ENCODE data around the gene LAS1L. TPM values are rescaled to one million over a fixed set of nuclear protein-coding genes. Genes with fewer than 3 reads are reported as not detected.

LAS1L gene
- total RNA-seq, 1 experiment from 2014 or later, result 72.9 TPM

DNA sequence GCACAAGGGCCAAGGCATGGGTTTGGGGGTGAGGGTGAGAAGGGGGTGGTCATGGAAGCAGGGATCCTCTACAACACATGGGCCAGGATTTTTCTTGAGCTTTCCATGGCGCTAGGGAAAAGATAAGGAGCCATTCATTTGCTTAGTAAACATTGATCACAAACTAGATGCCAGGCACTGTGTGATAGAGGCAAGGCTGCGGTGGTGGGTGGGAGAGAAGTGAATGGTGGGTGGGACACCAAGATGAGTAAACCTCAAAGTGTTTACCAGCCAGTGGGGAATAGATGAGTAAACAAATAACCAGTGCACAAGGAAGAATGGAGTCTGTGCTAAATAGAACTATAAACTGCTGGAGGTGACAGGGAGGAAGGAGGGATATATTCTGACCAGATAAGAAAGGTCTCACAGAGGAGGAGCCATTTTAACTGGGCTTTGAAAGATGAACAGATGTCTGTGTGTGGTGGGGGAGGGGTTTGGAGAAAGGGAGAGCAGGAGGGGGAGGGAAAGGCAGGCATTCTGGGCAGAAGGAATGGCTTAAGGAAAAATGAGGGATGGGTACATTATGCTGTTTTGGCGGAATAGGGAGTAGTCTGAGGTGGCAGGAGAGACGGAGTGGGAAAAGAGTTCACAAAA is 48.0 kb upstream of the LAS1L start:
- no peak overlapping the region for H2BK20ac ChIP-seq (ENCODE audit: low read depth, low read length, poor library complexity, severe bottlenecking)
- no peaks in the 10 kb centered on the region for H3K27me3 ChIP-seq (ENCODE audit: insufficient read depth, low read length)
- no peaks in the 10 kb centered on the region for H3K23me2 ChIP-seq (ENCODE audit: insufficient read length, low read depth, low read length, poor library complexity, severe bottlenecking)
- no peak overlapping the region for H3K9ac ChIP-seq (ENCODE audit: extremely low read depth, insufficient read length, low read length)
- H2BK120ac ChIP-seq (ENCODE audit: low read depth, low read length, poor library complexity, severe bottlenecking), result no peak overlapping the region
- no peak overlapping the region for H2AFZ ChIP-seq (ENCODE audit: low read length)
- H3K4ac ChIP-seq (ENCODE audit: low read depth, low read length), result no peak overlapping the region
- Mint-ChIP-seq H3K36me3 (ENCODE audit: insufficient read depth in 1 of 3, low read depth in 3 of 3) (peaks cover 0 to 5% (median 1%) of the 10 kb centered on the region in 3 experiments; a peak in 3 of 7 replicates), H3K9me3 (peaks cover 48 to 70% of the 10 kb centered on the region in 2 experiments), H3K27me3 (ENCODE audit: low read depth) (peaks cover 1% of the 10 kb centered on the region; the same call in 1 of the 2 replicates), H3K27ac (no peak overlapping the region; a peak in 1 of 7 replicates), H3K4me1 (peaks cover 17 to 28% of the 10 kb centered on the region in 2 experiments), H3K4me3 (no peak overlapping the region)
- H4K91ac ChIP-seq (ENCODE audit: insufficient read length, low read depth, low read length), result no peak overlapping the region
- H3K14ac ChIP-seq (ENCODE audit: insufficient read depth, low read length), result no peak overlapping the region
- H3K23ac ChIP-seq (ENCODE audit: insufficient read length, low read depth, low read length), result no peak overlapping the region
- no peak overlapping the region for H3K4me2 ChIP-seq (ENCODE audit: insufficient read depth, insufficient read length, low read length)
- H3K9me3 ChIP-seq (ENCODE audit: control insufficient read depth, low read depth, low read length), result peaks cover 34% of the 10 kb centered on the region
- H2BK15ac ChIP-seq (ENCODE audit: low read depth, low read length), result no peak overlapping the region
- H2AK5ac ChIP-seq (ENCODE audit: insufficient read length, low read length), result no peak overlapping the region
- H3K18ac ChIP-seq (ENCODE audit: insufficient read length, low read depth, low read length), result no peak overlapping the region
- H3K27ac ChIP-seq (ENCODE audit: insufficient read length, low read depth, low read length), result no peak overlapping the region
- no peak overlapping the region for H4K8ac ChIP-seq (replicated peaks; ENCODE audit: insufficient read length, low read depth, low read length)
- no peak overlapping the region for H2BK12ac ChIP-seq (ENCODE audit: insufficient read length, low read depth, low read length)
- H3K4me1 ChIP-seq (ENCODE audit: insufficient read depth, low read length), result no peaks in the 10 kb centered on the region
- H3K79me1 ChIP-seq (ENCODE audit: insufficient read depth, low read depth, low read length, poor library complexity, severe bottlenecking), result no peaks in the 10 kb centered on the region
- DNase-seq, result no peak
- TF ChIP-seq CTCF (conservative IDR thresholded peaks at IDR 0.05), result no peak
- WGBS (ENCODE audit: extremely low coverage, insufficient read length, low lambda C conversion rate), result no CpG with 5 or more reads among the region's 4 CpGs
- no peak overlapping the region for H3K56ac ChIP-seq (ENCODE audit: insufficient read length, low read depth, low read length)
- no peaks in the 10 kb centered on the region for H4K20me1 ChIP-seq (ENCODE audit: control insufficient read depth, insufficient read depth, insufficient read length)
- H2BK5ac ChIP-seq (ENCODE audit: insufficient read length, low read length), result no peak overlapping the region
- H3T11ph ChIP-seq (ENCODE audit: low read length), result no peak overlapping the region
- no peak overlapping the region for H4K5ac ChIP-seq (ENCODE audit: insufficient read length, low read depth, low read length)
- no peaks in the 10 kb centered on the region for H3K79me2 ChIP-seq (ENCODE audit: insufficient read depth, low read length)

Measured in H9 (cell line).